Lower leg skin (tissue), 4 donors: ENCODE results near the gene GPR139. TPM values are rescaled to one million over a fixed set of nuclear protein-coding genes. Genes with fewer than 3 reads are reported as not detected.

Experiments
- DNase-seq, 2 donors: peaks; one replicate each; pipeline ENCODE4 v3.0.0-alpha.2; 2019; ENCODE audit warnings: low spot score in 2 of 2
- H3K4me3 ChIP-seq: fragments of 200-600 bp; sonication (generic); 2 replicates; pipeline ENCODE4 v1.5.1; 2017; ENCODE audit warnings: mild to moderate bottlenecking, low read depth; ENCODE audit not compliant: poor library complexity, severe bottlenecking
- POLR2A ChIP-seq, 2 donors: fragments of 450-650 bp; IDR thresholded peaks; one replicate each; pipeline ENCODE4 v1.6.1; 2016 to 2017; ENCODE audit warnings: antibody characterized with exemption in 2 of 2, mild to moderate bottlenecking in 1 of 2, moderate library complexity in 1 of 2
- WGBS, 2 donors: methylation state at CpG; one replicate each; pipeline ENCODE4 v1.1.5; 2018; 5-methylcytosine and 5-hydroxymethylcytosine counted together
- intact Hi-C: fragments of 100-400 bp; cut with DNase I; formaldehyde crosslinking; loops from one replicate; pipeline ENCODE4 v1.15.0; 2023; ENCODE audit warnings: low total_unique reads
- total RNA-seq, 4 donors: library from RNA; depleted of rRNA; stranded (reverse); fragments of >200 nt; gene quantifications; one replicate each; pipeline ENCODE4 v1.1.0, GENCODE V29; 2016
- TF ChIP-seq, protein P1 (sequence below), 3 donors: fragments of 450-650 bp; IDR thresholded peaks; one replicate each; pipeline ENCODE4 v1.5.1; 2016; ENCODE audit warnings: antibody characterized with exemption in 3 of 3, mild to moderate bottlenecking in 3 of 3, moderate library complexity in 2 of 3

Gene GPR139
- total RNA-seq, 4 donors from 2014 or later = not detected

DNA sequence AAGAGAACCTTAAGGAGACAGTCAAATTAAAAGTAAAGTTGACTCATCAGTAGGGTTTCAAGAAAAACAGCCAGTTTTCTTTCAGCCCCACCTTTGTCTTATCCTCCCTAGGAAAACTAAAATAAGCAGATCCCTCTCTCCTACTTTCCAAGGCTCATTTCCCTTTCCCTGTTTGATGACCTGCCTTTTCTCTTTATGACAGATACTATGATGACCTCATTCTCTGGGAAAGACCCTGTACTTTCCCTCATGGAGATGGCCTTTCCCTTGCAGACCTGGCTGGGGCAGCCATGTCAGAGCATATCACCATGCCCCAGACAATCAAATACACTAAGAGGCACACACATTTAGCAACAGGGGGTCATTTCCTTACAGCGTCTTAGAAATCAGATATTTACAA is 53.6 kb downstream of the GPR139 start:
- DNase-seq = no peak
- H3K4me3 ChIP-seq = no peak overlapping the region
- WGBS, 2 donors = 48 to 73% methylated on average over 1 of the region's 1 CpG
- intact Hi-C loops = no loop called here
- TF ChIP-seq POLR2A (IDR thresholded peaks at IDR 0.05) = no peak

- 40 to 47% methylated on average over 7 of the region's 7 CpGs for WGBS, 2 donors
- no peak for TF ChIP-seq POLR2A (IDR thresholded peaks at IDR 0.05)
- TF ChIP-seq, protein P1, sequence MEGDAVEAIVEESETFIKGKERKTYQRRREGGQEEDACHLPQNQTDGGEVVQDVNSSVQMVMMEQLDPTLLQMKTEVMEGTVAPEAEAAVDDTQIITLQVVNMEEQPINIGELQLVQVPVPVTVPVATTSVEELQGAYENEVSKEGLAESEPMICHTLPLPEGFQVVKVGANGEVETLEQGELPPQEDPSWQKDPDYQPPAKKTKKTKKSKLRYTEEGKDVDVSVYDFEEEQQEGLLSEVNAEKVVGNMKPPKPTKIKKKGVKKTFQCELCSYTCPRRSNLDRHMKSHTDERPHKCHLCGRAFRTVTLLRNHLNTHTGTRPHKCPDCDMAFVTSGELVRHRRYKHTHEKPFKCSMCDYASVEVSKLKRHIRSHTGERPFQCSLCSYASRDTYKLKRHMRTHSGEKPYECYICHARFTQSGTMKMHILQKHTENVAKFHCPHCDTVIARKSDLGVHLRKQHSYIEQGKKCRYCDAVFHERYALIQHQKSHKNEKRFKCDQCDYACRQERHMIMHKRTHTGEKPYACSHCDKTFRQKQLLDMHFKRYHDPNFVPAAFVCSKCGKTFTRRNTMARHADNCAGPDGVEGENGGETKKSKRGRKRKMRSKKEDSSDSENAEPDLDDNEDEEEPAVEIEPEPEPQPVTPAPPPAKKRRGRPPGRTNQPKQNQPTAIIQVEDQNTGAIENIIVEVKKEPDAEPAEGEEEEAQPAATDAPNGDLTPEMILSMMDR (IDR thresholded peaks at IDR 0.05) = no peak
- no peak for DNase-seq
- intact Hi-C loops = no loop called here
- no peak overlapping the region for H3K4me3 ChIP-seq
These were observed 57.5 kb downstream of the GPR139 start for GRCh38 chr16:20016234-20016633.

DNA sequence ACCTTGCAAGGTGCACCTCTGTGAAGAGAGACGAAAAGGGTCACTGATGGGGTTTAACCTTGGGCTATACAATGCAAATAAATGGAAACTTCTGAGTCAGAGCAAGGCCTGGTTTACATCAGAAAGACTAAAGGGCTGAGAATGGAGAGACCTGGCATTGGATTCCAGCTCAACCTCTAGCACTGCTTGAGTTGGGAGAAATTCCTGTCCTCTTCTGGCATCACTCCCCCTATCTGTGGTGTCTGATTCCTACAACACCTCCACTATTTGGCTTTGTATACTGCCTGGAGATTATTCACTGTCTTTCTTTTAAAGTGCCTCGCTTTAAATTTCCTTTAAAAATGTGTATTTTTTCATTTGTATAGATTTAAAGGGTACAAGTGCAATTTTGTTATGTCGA is 68.8 kb downstream of the GPR139 start:
- DNase-seq = no peak
- intact Hi-C loops = no loop called here
- TF ChIP-seq POLR2A (IDR thresholded peaks at IDR 0.05) = no peak
- TF ChIP-seq, protein P1 (IDR thresholded peaks at IDR 0.05) = no peak
- no peak overlapping the region for H3K4me3 ChIP-seq
- WGBS, 2 donors = 43 to 55% methylated on average over 3 of the region's 3 CpGs

GRCh38 chr16:20002936-20003335 is 70.8 kb downstream of the GPR139 start:
- DNase-seq = no peak
- intact Hi-C loops = no loop called here
- TF ChIP-seq, protein P1 (IDR thresholded peaks at IDR 0.05) = no peak
- no peak for TF ChIP-seq POLR2A (IDR thresholded peaks at IDR 0.05)
- no peak overlapping the region for H3K4me3 ChIP-seq
- WGBS, 2 donors = 86 to 89% methylated on average over 2 of the region's 2 CpGs

- WGBS, 2 donors = 59 to 67% methylated on average over 16 of the region's 16 CpGs
- no peak for DNase-seq
- no peak overlapping the region for H3K4me3 ChIP-seq
- intact Hi-C loops = no loop called here
- TF ChIP-seq POLR2A (IDR thresholded peaks at IDR 0.05) = no peak
- TF ChIP-seq, protein P1 (IDR thresholded peaks at IDR 0.05) = no peak
These were observed 71.6 kb downstream of the GPR139 start for GRCh38 chr16:20001856-20002707.

GRCh38 chr16:19997734-19998133 is 76.0 kb downstream of the GPR139 start:
- intact Hi-C loops = no loop called here
- 47 to 48% methylated on average over 4 of the region's 4 CpGs for WGBS, 2 donors
- no peak overlapping the region for H3K4me3 ChIP-seq
- TF ChIP-seq POLR2A (IDR thresholded peaks at IDR 0.05) = no peak
- TF ChIP-seq, protein P1 (IDR thresholded peaks at IDR 0.05) = no peak
- DNase-seq = no peak
